Measurements from ENCODE around the gene ZBTB16.

The ZBTB16 gene

GRCh38 chr11:114180301-114181055 is 121.0 kb downstream of the ZBTB16 start:
- Histone ChIP-seq H3K4me3 (no peak overlapping the region), H3K36me3 (replicated peaks) (no peaks in the 10 kb centered on the region), H3K27me3 (ENCODE audit: low read depth) (peaks cover 15% of the 10 kb centered on the region; the same call in 1 of the 2 replicates), H3K4me1 (no peaks in the 10 kb centered on the region), H3K9me3 (no peaks in the 10 kb centered on the region)
- DNase-seq (ENCODE audit: low spot score in 2 of 2), result peak in 1 of 2 experiments; percentile 19
- in situ Hi-C loops (cut with MboI; ENCODE audit: low sequenced_read_pairs), result no loop called here

DNA sequence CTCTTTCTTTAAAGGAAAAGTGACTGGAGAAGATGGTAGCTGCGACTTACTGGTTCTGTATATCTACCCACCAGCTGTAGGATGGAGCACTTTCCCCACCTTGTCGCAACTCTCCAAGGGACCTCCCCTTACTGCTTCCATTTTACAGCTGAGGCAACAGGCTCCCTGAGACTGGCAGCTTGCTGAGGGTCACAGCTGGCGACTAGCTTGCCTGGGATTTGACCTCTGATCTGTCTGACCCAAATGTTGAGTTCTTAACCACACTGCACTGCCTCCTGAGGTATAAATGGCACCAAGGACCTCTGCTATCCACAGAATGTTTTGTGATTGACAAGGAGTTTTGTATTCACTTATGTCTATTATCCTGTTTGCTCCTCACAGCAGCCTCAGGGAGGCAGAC is 121.7 kb downstream of the ZBTB16 start:
- in situ Hi-C loops (cut with MboI; ENCODE audit: low sequenced_read_pairs), result no loop called here
- Histone ChIP-seq H3K9me3 (no peaks in the 10 kb centered on the region), H3K27me3 (ENCODE audit: low read depth) (peaks cover 15% of the 10 kb centered on the region; the same call in 1 of the 2 replicates), H3K4me1 (no peaks in the 10 kb centered on the region), H3K4me3 (no peak overlapping the region), H3K36me3 (replicated peaks) (no peaks in the 10 kb centered on the region)
- no peak for DNase-seq (ENCODE audit: low spot score in 2 of 2)

DNA sequence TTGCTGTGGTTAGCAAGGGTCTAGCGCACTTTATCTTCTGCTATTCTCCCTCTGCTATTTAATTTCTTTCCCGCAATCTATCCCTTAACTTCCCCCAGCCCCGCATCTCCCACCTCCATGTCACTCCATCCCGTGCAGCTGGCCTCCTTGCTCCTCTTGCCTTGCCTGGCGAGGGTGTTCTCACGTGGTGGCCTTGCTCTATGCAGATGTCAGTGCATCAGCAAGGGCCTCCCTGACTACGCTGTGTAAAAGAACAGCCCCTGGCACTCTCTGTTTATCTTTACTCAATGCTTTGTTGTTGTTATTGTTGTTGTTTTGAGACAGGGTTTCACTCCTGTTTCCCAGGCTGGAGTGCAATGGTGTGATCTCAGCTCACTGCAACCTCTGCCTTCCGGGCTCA is 122.2 kb downstream of the ZBTB16 start:
- H3K36me3 ChIP-seq (replicated peaks), result no peaks in the 10 kb centered on the region
- H3K4me3 ChIP-seq, result no peak overlapping the region
- in situ Hi-C loops (cut with MboI; ENCODE audit: low sequenced_read_pairs), result no loop called here
- H3K4me1 ChIP-seq, result no peaks in the 10 kb centered on the region
- no peaks in the 10 kb centered on the region for H3K9me3 ChIP-seq
- no peak for DNase-seq (ENCODE audit: low spot score in 2 of 2)
- H3K27me3 ChIP-seq (ENCODE audit: low read depth), result peaks cover 15% of the 10 kb centered on the region; the same call in 1 of the 2 replicates

DNA sequence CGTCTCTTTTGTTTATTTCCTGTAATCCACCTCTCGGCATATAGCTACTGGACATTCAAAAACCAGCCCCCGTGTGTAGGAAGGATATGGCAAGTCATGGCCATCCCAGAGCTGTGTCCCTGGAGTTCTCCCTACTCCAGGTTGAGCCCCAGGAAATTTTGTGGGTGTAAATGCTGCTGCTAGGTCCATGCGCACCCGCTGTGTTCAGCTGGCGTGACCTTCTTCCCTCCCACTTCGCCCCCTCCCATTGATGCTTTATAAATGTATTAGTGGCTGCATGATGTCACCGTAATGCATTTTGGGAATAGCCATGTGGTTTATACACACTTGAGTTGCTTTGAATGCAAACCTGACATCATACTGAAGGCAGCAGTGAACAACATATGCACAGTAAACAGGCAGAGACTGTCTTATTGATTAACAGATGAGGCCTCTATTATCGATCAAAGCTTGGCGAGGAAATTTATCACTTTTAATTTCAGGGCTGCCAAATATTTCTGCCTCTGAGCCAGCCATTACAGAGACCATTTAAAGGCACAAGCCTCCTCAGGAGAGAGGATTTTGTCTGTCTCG is 123.0 kb downstream of the ZBTB16 start:
- peaks cover 10% of the 10 kb centered on the region; the same call in 1 of the 2 replicates for H3K27me3 ChIP-seq (ENCODE audit: low read depth)
- no peaks in the 10 kb centered on the region for H3K4me1 ChIP-seq
- no peaks in the 10 kb centered on the region for H3K36me3 ChIP-seq (replicated peaks)
- in situ Hi-C loops (cut with MboI; ENCODE audit: low sequenced_read_pairs), result no loop called here
- H3K4me3 ChIP-seq, result no peak overlapping the region
- H3K9me3 ChIP-seq, result no peaks in the 10 kb centered on the region
- DNase-seq (ENCODE audit: low spot score in 2 of 2), result no peak

- H3K9me3 ChIP-seq, result no peaks in the 10 kb centered on the region
- no peak overlapping the region for H3K4me3 ChIP-seq
- H3K4me1 ChIP-seq, result no peaks in the 10 kb centered on the region
- in situ Hi-C loops (cut with MboI; ENCODE audit: low sequenced_read_pairs), result no loop called here
- no peak for DNase-seq (ENCODE audit: low spot score in 2 of 2)
- no peaks in the 10 kb centered on the region for H3K36me3 ChIP-seq (replicated peaks)
- peaks cover 10% of the 10 kb centered on the region; the same call in 1 of the 2 replicates for H3K27me3 ChIP-seq (ENCODE audit: low read depth)
These were observed 123.6 kb downstream of the ZBTB16 start for GRCh38 chr11:114183044-114183511.

GRCh38 chr11:114185436-114185835 is 125.9 kb downstream of the ZBTB16 start:
- Histone ChIP-seq H3K4me3 (no peak overlapping the region), H3K27me3 (ENCODE audit: low read depth) (peaks cover 4% of the 10 kb centered on the region; the same call in 1 of the 2 replicates), H3K9me3 (no peaks in the 10 kb centered on the region), H3K36me3 (replicated peaks) (no peaks in the 10 kb centered on the region), H3K4me1 (no peaks in the 10 kb centered on the region)
- in situ Hi-C loops (cut with MboI; ENCODE audit: low sequenced_read_pairs), result no loop called here
- DNase-seq (ENCODE audit: low spot score in 2 of 2), result no peak

- no peak for DNase-seq (ENCODE audit: low spot score in 2 of 2)
- Histone ChIP-seq H3K27me3 (ENCODE audit: low read depth) (no peaks in the 10 kb centered on the region), H3K4me1 (no peaks in the 10 kb centered on the region), H3K4me3 (no peak overlapping the region), H3K36me3 (replicated peaks) (no peaks in the 10 kb centered on the region), H3K9me3 (no peaks in the 10 kb centered on the region)
- in situ Hi-C loops (cut with MboI; ENCODE audit: low sequenced_read_pairs), result no loop called here
These were observed 127.7 kb downstream of the ZBTB16 start for GRCh38 chr11:114187173-114187572.

GRCh38 chr11:114188851-114189570 is 129.5 kb downstream of the ZBTB16 start:
- in situ Hi-C loops (cut with MboI; ENCODE audit: low sequenced_read_pairs), result no loop called here
- H3K27me3 ChIP-seq (ENCODE audit: low read depth), result no peaks in the 10 kb centered on the region
- no peak overlapping the region for H3K4me3 ChIP-seq
- no peaks in the 10 kb centered on the region for H3K4me1 ChIP-seq
- no peaks in the 10 kb centered on the region for H3K9me3 ChIP-seq
- no peaks in the 10 kb centered on the region for H3K36me3 ChIP-seq (replicated peaks)
- DNase-seq (ENCODE audit: low spot score in 2 of 2), result no peak

DNA sequence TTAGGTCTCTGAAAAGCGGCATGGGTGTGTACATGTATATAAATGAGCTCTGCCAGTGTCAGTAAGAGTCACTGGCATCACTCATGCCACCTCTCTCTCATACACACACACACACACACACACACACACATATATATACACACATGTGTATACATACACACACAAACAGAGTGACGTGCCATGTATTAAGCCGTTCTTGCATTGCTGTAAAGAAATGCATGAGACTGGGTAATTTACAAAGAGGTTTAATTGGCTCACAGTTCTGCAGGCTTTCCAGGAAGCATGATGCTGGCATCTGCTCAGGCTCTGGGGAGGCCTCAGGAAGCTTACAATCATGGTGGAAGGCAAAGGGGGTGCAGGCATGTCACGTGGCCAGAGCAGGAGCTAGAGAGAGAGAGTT is 131.1 kb downstream of the ZBTB16 start:
- H3K4me3 ChIP-seq, result no peak overlapping the region
- H3K36me3 ChIP-seq (replicated peaks), result no peaks in the 10 kb centered on the region
- no peaks in the 10 kb centered on the region for H3K4me1 ChIP-seq

DNA sequence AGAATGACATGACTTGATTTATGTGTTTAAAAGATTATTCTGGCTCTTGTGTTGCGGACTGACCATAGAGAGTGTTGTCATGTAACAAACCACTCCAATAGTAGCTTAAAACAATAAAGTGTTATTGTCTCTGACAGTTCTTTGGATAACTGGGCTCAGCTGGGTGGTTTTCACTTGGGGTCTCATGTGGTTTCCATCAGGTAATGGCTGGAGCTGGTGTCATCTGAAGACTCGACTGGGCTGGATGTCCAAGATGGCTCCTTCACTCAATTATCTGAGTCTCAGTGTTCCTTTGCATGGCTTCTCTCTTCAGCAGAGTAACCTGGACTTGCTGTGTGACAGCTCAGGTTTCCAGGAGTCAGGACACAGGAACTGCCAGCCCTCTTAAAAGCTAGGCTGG is 132.4 kb downstream of the ZBTB16 start:
- Histone ChIP-seq H3K9me3 (no peaks in the 10 kb centered on the region), H3K27me3 (ENCODE audit: low read depth) (no peaks in the 10 kb centered on the region), H3K36me3 (replicated peaks) (no peaks in the 10 kb centered on the region), H3K4me3 (no peak overlapping the region), H3K4me1 (no peaks in the 10 kb centered on the region)
- no peak for DNase-seq (ENCODE audit: low spot score in 2 of 2)
- in situ Hi-C loops (cut with MboI; ENCODE audit: low sequenced_read_pairs), result no loop called here

More for the DNA sequence above, 131.1 kb downstream of the ZBTB16 start:
- in situ Hi-C loops (cut with MboI; ENCODE audit: low sequenced_read_pairs), result no loop called here
- H3K27me3 ChIP-seq (ENCODE audit: low read depth), result no peaks in the 10 kb centered on the region
- H3K9me3 ChIP-seq, result no peaks in the 10 kb centered on the region
- no peak for DNase-seq (ENCODE audit: low spot score in 2 of 2)

DNA sequence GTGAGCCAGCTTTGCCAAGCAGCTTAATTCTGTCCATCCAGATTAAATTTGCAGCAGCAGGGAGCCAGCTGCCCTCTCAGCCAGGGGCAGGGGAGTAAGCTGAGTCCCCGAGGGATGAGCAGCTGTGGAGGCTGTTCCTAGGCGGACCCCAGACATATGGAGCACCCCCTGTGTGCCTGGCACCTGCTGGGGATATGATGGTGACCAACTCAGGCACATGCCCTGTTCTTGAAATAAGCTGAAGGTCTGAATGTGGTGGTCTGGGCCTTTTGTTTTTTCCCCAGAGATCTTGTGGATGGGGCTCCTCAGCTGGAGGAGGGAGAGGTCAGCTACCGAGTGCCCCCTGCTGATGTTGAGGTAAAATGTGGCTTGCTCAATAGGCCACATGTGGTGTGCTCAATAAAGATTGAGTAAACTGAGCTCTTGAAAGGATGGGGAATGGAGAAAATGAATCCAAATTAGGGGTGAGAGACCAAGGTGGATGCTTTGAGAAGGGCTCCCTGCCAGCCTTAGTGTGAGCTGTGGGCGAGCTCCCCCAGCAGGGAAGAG is 133.4 kb downstream of the ZBTB16 start:
- in situ Hi-C loops (cut with MboI; ENCODE audit: low sequenced_read_pairs), result no loop called here
- Histone ChIP-seq H3K4me3 (no peak overlapping the region), H3K27me3 (ENCODE audit: low read depth) (no peaks in the 10 kb centered on the region), H3K9me3 (no peaks in the 10 kb centered on the region), H3K4me1 (peaks cover 3% of the 10 kb centered on the region), H3K36me3 (replicated peaks) (no peaks in the 10 kb centered on the region)
- DNase-seq (ENCODE audit: low spot score in 2 of 2), result no peak

GRCh38 chr11:114193730-114194679 is 134.5 kb downstream of the ZBTB16 start:
- no peak for DNase-seq (ENCODE audit: low spot score in 2 of 2)
- in situ Hi-C loops (cut with MboI; ENCODE audit: low sequenced_read_pairs), result no loop called here

GRCh38 chr11:114194702-114195101 is 135.2 kb downstream of the ZBTB16 start:
- DNase-seq (ENCODE audit: low spot score in 2 of 2), result no peak
- H3K9me3 ChIP-seq, result no peaks in the 10 kb centered on the region
- peaks cover 8% of the 10 kb centered on the region for H3K4me1 ChIP-seq
- H3K4me3 ChIP-seq, result no peak overlapping the region
- H3K27me3 ChIP-seq (ENCODE audit: low read depth), result no peaks in the 10 kb centered on the region
- in situ Hi-C loops (cut with MboI; ENCODE audit: low sequenced_read_pairs), result no loop called here
- H3K36me3 ChIP-seq (replicated peaks), result no peaks in the 10 kb centered on the region

More at GRCh38 chr11:114193730-114194679, 134.5 kb downstream of the ZBTB16 start:
- no peaks in the 10 kb centered on the region for H3K27me3 ChIP-seq (ENCODE audit: low read depth)
- H3K4me1 ChIP-seq, result peaks cover 8% of the 10 kb centered on the region
- no peak overlapping the region for H3K4me3 ChIP-seq
- H3K36me3 ChIP-seq (replicated peaks), result no peaks in the 10 kb centered on the region
- no peaks in the 10 kb centered on the region for H3K9me3 ChIP-seq

Measured in HAP-1 (cell line).